HFF-Myc (cell line): ENCODE results near the gene ESM1.

Experiments
- DNase-seq: peaks from one replicate; pipeline ENCODE4 v3.0.0-alpha.2; 2011; ENCODE audit warnings: low read depth; ENCODE audit errors: extremely low read depth
- H3K4me3 ChIP-seq: replicated peaks from 2 replicates; pipeline ENCODE4 v1.5.1; 2011; ENCODE audit warnings: low read depth, mild to moderate bottlenecking, control low read depth, low read length
- CTCF ChIP-seq: IDR thresholded peaks from 2 replicates; pipeline ENCODE4 v1.5.1; 2012; ENCODE audit warnings: mild to moderate bottlenecking, low read depth, low read length, control low read depth; ENCODE audit errors: missing control alignments

ESM1 gene

GRCh38 chr5:54996466-54996865, 11.1 kb upstream of the ESM1 start:
- no peak for DNase-seq
- H3K4me3 ChIP-seq = no peak overlapping the region
- TF ChIP-seq CTCF = no peak

GRCh38 chr5:54995168-54995567, 9.8 kb upstream of the ESM1 start:
- TF ChIP-seq CTCF = no peak
- DNase-seq = no peak
- no peak overlapping the region for H3K4me3 ChIP-seq

GRCh38 chr5:54994628-54995027, 9.2 kb upstream of the ESM1 start:
- no peak for DNase-seq
- TF ChIP-seq CTCF = no peak

GRCh38 chr5:54993318-54993717, 7.9 kb upstream of the ESM1 start:
- DNase-seq = no peak
- H3K4me3 ChIP-seq = no peak overlapping the region
- no peak for TF ChIP-seq CTCF

More at GRCh38 chr5:54994628-54995027, 9.2 kb upstream of the ESM1 start:
- H3K4me3 ChIP-seq = no peak overlapping the region

GRCh38 chr5:54991416-54991815, 6.0 kb upstream of the ESM1 start:
- no peak for TF ChIP-seq CTCF
- H3K4me3 ChIP-seq = no peak overlapping the region
- DNase-seq = no peak

GRCh38 chr5:54990841-54991258, 5.5 kb upstream of the ESM1 start:
- no peak for TF ChIP-seq CTCF
- no peak overlapping the region for H3K4me3 ChIP-seq
- no peak for DNase-seq

- TF ChIP-seq CTCF = no peak
- no peak for DNase-seq
- no peak overlapping the region for H3K4me3 ChIP-seq
Observed at GRCh38 chr5:54988817-54989216, 3.4 kb upstream of the ESM1 start.
